D341Med (cell line): ENCODE data around the gene MTA2.
A peak's percentile ranks its signal among the peaks of the same experiment; 100 is the strongest.
"Not testable (repeated sequence)": the region's sequence is repeated elsewhere in the genome, so short reads cannot be mapped to it uniquely, and the experiment has no call there.

Experiments used
- DNase-seq: peaks from one replicate; pipeline ENCODE4 v3.0.0; 2012; ENCODE audit warnings: low spot score

MTA2 gene

DNA sequence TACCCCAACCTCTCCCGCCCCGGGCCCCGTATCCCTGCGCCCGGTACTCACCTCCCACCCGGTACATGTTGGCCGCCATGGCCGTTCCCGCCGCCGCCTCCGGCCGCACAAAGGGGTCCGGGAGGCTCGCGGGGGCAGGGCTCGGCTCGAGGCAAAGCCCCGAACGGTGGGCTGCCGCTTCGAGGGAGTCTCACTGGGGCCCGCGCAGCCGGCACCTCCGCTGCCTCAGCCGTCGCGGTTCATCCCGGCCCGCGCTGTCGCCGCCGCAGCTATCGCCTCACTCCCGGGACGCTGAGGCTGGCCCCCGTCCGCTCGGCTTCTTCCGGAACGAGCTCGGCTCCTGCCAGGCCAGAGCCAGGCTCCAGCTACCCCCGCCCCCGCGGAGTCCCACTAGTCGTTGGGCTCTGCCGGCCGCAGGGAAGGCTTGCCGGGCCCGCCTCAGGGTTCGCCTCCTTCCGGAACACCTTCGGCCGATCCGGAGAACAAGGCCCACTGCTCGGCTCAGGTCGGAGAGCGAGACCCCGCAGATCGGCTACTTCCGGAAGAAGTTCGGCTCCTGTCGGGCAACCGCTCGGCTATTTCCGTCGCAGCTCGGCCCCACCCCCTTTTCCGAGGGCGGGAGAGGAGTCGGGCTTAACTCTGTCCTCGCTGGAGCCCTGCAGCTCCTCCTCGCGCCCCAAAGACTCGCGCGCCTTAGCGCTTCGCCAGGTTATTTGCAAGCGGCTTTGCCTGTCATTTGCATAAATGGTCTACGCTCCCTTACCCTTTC is at the start of gene MTA2:
MTA2 (minus strand) TSS at position 494 of the 769 bp plus-strand sequence; CDS start at position 79, 415 bp downstream.
- DNase-seq: peak; percentile 93

DNA sequence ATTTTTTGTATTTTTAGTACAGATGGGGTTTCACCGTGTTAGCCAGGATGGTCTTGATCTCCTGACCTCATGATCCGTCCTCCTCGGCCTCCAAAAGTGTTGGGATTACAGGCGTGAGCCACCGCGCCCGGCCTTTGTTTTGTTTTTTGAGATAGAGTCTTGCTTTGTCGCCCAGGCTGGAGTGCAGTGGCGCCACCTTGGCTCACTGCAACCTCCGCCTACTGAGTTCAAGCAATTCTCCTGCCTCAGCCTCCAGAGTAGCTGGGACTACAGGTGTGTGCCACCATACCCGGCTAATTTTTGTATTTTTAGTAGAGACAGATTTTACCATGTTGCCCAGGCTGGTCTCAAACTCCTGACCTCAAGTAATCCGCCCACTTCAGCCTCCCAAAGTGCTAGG is 48.6 kb upstream of the MTA2 start:
- DNase-seq: not testable (repeated sequence)

DNA sequence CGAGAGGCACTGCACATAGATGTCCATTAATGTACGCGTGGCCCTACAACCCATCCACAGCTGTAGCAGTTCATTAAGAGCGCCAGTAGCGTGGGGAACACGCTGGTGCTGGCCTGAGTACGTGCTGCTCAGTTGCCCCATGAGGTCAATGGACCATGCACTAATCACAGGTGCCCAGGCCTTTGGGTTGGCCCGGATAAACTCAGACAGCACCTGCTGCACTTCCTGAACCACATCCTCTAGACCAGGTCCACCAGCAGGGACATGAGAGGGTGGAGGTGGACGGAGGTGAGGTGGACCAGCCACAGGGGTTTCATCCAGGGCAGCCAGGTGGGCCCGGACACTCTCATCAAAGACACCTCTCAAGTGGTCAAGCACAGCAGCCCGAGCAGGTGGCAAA is 47.8 kb upstream of the MTA2 start:
- no peak for DNase-seq

DNA sequence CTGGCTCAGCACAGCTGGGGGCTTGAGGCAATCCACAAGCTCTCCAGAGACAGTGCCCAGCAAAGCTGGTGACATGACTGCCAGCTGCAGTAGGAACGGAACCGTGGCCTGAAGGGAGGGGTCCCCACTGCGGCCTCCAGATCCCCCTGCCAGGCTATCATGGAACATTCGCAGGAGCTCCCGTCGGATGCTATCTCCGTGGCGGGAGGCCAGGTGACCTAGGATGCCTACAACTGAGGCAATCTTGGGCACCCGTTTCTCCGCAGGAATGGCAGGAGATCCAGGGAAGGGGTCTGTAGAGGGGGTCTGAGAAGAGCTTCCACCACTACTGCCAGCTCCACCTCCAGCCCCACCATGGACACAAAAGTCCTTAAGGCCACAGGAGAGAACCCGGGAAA is 47.3 kb upstream of the MTA2 start:
- DNase-seq: no peak

GRCh38 chr11:62648185-62648966 is 46.7 kb upstream of the MTA2 start:
- DNase-seq: no peak

DNA sequence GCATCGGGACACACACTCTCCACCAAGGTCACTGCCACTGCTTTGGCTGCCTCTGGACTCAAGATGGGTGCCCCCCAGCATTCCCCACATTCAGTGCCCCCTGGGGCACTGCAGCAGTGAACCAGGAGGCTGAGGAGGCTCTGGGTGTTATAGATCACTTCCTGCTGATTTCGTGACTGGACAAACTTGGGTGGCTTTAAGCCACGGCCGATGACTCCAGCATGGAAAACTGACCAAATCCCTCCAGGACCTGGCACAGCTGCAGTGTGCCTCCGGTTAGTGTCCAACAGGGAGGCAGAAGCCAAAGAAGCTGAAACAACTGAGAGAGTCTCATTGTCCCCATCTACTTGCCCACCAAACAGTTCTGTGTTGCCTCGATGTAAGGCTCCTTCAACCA is 45.9 kb upstream of the MTA2 start:
- DNase-seq: no peak

DNA sequence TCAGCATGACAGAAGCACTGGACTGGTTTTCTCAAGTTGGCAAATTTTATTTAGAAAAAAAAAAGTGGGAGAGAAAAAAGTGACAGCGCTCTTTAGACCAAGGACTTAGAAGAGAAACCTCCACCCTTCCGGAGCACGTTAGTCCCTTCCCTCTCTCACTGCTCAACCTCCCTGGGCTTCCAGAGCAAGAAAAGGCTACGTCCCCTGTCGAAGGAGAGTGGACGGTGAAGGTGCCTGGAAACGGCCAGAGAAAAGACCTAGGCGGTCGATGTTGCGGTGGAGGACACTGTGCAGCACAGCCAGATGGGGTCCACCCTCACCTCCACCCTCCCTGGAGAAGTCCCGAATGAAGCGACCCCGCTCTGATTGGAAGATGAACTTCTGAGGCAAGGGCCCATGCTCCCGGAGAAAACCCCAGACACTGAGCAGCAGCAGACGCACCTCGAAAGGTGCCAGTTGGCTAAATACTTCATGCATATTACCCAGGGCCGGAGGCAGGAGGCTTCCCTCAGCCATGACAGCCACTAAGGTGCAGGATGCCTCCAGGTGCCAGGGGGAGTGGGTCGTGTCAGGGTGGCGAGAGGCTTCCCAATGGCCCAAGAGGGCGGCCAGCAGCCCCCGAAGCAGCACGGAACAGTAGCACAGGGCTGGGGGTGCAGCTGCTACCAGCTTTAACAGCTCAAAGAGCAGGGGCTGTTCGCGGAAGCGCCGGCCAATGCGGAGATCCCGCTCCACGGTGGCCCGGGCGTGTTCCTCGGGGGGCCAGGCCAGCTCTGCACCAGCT is 45.4 kb upstream of the MTA2 start:
- DNase-seq: no peak

- peak; percentile 98 for DNase-seq
Observed at GRCh38 chr11:62645946-62646824, 44.5 kb upstream of the MTA2 start, which contains the start of gene GANAB. TSS of gene GANAB (minus strand) at chr11:62646613. CDS start at chr11:62646599, 14 bp downstream.

GRCh38 chr11:62645671-62645945 is 43.9 kb upstream of the MTA2 start:
- no peak for DNase-seq

GRCh38 chr11:62644220-62644619 is 42.6 kb upstream of the MTA2 start:
- DNase-seq: no peak

DNA sequence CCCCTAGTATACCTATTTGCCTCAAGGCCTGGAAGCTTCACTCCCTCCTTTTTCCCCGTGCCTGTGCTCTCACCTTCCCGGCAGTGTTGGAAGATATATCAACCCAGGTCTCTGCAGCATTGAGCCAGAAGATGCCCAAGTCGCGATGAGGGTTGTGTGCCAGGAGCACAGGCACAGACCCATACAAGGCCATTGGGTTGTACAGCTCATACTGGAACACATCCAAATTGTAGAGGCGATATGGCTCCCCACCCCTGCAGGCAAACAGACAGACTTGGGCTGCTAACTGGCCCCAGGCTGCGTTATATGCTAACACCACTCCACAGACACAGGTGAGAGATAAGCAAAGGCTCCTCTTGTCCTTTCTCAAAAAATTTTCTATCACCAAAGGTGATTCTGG is 30.8 kb upstream of the MTA2 start:
- DNase-seq: no peak

GRCh38 chr11:62627713-62628112 is 26.0 kb upstream of the MTA2 start:
- peak; percentile 42 for DNase-seq

GRCh38 chr11:62622476-62623089 is 20.9 kb upstream of the MTA2 start:
- no peak for DNase-seq

DNA sequence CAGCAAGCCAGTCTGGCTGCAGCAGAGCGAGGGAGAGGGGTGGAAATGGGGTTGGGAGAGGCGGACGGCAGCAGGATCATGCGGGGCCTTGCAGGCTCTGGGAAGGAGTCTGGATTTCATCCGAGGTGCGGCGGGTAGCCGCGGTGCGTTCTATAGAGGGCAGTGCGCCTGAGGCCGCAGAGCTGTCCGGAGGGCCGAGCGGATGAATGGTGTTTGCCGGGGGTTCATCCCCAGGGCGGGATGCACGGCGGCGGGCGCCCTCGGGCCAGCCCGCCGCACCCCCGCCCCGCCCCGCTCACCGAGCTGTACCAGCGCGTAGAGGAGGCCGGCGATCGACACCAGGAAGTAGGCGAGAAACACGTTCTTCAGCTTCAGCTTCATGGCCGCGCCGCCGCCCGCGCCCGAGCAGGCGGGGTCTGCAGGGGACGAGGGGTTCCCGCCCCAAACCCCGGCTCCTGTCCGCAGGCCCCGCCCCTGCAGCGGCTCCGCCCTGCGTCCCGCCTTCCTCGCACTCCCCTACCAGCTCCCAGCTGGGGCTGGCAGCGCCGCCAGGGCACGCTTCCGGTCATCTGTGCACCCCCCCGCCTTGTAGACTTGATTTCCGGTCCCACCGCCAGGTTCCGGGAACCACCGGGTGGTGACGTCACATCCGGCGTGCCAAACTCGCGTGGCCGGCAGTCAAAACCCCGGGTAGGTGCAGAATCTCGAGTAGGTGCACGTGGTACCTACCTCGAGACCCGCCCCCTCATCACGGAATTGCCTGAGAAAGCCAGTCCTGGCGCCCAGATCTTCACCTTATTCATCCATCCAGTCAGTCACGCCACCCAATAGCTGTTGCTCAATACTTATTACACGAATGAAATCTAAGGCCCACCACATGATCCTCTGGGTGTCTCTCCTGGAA is 20.2 kb upstream of the MTA2 start, which contains the start of gene B3GAT3:
B3GAT3 (minus strand) TSS at position 420 of the 904 bp plus-strand sequence; CDS start at position 381, 39 bp downstream.
- DNase-seq: peak; percentile 96

DNA sequence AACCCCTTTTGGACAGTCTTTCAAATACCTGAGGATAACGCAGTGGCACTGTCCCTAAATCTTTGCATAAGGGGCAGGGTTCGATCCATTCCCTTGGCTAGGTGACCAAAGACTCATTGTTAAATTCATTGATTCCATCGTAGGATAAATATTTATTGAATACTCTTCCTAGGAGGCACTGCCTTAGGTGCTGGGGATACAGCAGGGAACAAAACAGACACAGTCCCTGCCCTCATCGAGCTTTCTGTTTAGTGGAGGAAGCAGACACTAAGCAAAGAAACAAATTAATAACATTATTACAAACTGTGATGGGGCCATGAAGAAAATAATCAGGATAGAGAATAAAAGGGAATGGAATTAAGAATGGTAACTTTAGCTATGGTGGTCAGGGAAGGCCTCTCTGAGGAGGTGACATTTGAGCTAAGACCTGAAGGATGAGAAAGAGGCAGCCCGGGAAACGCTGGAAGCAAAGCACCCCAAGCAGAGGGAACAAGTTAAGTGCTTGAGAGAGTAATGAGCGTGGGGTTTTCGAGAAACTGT is 19.4 kb upstream of the MTA2 start:
- DNase-seq: no peak

DNA sequence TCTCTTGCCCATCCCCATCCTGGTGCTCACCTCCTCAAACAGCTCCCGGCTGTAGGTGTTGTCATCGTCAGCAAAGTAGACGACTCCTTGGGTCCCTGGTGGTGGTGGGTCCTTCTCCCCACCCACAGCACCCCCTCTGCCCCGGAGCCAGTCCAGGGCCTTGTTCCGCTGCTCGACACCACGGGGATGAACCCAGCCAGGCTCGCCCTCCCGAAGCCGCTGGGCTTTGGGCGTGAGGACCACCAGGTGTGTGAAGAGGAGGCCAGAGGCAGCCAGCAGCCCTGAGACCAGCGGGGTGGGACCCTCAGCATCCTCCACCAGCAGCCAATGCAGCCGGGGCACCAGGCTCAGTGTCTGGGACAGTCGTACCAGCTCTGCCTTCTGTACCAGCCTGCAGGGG is 15.3 kb upstream of the MTA2 start:
- not testable (repeated sequence) for DNase-seq

DNA sequence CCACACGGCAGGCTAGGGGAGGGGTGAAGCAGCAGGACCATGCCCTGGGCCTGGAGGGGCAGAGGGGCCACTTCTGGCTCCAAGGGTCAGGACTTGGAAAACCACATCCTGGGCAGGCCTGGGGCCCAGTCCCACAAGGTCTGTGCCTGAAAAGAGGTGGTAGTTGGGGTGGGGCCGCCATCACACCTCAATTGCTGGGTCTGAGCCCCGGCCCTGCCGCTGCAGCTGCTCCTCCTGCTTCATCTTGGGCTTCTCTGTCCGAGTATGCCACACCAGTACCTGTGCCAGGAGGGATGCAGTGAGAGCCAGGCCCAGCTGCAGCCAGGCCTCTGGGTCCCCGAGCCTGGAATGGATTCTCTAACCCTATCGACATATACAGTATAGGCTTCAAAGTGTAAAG is 13.9 kb upstream of the MTA2 start:
- no peak for DNase-seq

GRCh38 chr11:62614275-62614674 is 12.6 kb upstream of the MTA2 start:
- DNase-seq: no peak

DNA sequence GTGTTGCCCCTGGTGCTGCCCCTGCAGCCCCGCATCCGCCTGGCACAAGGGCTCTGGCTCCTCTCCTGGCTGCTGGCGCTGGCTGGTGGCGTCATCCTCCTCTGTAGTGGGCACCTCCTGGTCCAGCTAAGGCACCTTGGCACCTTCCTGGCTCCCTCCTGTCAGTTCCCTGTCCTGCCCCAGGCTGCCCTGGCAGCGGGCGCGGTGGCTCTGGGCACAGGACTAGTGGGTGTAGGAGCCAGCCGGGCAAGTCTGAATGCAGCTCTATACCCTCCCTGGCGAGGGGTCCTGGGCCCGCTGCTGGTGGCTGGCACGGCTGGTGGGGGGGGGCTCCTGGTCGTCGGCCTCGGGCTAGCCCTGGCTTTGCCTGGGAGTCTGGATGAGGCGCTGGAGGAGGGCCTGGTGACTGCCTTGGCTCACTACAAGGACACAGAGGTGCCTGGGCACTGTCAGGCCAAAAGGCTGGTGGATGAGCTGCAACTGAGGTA is 11.7 kb upstream of the MTA2 start:
- no peak for DNase-seq
